Activated naive CD4-positive, alpha-beta T cell (primary cell): ENCODE data around the gene EVA1C.
"Not testable (repeated sequence)": the region's sequence is repeated elsewhere in the genome, so short reads cannot be mapped to it uniquely, and the experiment has no call there.

Experiments used
- DNase-seq, 4 experiments: peaks; one replicate each; lab custom pipeline; 2025; lab: John Stamatoyannopoulos, UW

EVA1C gene

DNA sequence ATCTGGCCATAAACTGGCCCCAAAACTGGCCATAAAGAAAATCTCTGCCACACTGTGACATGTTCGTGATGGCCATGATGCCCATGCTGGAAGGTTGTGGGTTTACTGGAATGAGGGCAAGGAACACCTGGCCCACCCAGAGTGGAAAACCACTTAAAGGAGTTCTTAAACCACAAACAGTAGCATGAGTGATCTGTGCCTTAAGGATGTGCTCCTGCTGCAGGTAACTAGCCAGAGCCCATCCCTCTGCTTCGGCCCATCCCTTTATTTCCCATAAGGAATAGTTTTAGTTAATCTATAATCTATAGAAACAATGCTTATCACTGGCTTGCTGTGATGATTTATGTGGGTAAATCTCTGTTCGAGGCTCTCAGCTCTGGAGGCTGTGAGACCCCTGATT is 50.1 kb downstream of the EVA1C start:
- DNase-seq, result not testable (repeated sequence)

DNA sequence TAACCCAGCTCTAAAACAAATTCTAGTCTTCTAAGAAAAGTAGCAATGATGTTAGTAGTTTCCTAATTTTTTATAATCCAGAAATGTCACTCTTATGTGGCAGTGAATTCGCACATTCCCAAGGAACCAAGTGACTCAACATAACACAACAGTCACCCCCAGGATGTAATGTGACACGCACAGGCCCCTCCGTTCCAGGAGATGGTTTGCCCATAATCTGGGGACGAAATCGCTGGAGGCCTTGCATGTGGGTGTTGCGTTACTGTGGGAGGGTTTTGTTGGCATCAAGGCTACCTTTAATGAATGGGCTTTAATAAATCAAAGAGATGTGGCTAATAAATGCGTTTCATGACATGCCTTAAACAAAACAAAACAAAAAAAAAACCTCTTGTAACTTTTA is 50.9 kb downstream of the EVA1C start:
- DNase-seq, result no peak

DNA sequence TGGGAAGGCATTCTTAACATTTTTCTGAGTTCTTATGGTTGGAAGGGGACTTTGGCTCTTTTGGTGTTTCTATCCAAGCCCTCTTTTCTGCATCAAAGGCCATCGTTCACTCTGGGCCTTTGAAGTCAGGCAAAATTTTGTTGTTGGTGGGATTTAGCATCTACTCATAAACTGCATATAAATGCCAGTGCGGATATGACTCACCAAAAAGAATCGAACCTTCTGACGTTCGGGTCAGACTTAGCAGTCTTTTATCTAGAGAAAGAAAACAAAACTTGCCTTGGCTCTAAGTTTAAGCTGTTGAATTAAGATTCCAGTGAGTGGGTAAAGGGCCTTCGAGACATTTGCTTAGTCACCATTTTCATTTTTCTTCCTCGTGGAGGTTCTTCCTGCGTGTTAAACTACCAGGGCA is 51.4 kb downstream of the EVA1C start:
- DNase-seq, result no peak

DNA sequence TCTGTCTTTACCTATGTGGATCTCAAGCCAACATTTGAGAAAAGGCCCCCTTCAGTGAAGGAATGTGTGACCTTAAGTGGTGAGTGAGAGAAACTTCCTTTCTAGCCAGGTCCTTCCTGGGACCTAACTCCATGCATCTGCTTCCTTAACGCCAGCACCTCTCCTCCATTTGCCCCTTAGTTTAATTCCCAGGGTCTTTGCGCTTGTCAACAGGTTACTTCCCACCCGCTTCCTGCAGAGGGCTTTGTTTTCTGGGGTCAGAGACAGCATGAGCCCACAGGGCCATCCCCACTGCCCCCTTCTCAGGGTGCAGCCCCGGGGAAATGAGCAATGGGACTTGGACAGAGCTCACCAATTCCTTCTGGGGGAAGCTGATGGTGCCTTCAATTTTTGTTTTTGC is 54.8 kb downstream of the EVA1C start:
- no peak for DNase-seq

DNA sequence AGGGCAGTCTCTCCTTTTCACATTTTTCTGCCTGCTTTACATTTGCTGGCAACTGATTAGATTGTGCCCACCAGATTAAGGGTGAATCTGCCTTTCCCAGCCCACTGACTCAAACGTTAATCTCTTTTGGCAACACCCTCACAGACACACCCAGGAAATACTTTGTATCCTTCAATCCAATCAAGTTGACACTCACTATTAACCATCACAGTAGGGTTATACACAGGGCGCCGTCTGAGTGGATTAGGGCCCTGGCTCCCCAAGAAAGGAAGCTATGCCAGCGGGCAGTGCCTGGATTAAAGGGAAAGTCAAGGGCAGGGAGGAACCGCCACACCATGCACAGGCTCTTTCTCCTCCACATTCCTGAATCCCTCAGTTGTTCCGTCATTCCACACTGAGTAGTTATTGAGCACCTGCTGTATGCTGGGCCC is 56.2 kb downstream of the EVA1C start:
- DNase-seq, result no peak

DNA sequence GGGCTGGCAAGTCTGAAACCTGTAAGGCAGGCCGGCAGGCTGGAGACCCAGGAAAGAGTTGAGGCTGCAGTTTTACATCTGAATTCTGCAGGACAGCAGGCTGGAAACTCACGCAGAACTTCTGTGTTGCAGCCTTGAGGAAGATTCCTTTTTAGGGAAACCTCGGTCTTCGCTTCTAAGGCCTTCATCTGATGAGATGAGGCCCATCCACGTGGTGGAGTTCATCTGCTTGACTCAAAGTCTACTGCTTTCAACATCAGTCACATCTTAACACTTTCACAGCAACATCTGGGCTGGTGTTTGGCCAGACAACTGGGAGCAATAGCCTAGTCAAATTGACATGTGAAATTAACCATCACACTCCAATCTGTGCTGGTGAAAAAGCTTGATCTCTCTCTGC is 57.1 kb downstream of the EVA1C start:
- no peak for DNase-seq

DNA sequence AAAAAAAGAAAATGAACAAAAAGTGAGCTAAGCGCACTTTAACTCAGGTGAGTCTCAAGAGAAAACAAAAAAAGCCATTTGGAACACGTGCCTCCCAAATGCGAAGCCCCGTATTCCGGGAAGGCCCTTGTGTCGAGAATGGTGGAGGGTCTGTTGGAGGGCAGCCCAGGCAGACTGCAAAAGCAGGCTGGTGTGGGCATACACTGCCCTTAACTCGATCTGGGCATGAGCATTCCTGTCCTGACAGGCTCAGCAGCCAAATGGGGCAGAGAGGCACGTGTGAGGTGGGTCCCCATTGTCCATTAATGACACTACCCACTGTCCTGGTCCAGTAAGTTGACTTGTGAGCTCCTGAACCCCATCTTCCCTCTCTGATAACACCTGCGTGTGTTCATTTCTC is 57.7 kb downstream of the EVA1C start:
- no peak for DNase-seq

DNA sequence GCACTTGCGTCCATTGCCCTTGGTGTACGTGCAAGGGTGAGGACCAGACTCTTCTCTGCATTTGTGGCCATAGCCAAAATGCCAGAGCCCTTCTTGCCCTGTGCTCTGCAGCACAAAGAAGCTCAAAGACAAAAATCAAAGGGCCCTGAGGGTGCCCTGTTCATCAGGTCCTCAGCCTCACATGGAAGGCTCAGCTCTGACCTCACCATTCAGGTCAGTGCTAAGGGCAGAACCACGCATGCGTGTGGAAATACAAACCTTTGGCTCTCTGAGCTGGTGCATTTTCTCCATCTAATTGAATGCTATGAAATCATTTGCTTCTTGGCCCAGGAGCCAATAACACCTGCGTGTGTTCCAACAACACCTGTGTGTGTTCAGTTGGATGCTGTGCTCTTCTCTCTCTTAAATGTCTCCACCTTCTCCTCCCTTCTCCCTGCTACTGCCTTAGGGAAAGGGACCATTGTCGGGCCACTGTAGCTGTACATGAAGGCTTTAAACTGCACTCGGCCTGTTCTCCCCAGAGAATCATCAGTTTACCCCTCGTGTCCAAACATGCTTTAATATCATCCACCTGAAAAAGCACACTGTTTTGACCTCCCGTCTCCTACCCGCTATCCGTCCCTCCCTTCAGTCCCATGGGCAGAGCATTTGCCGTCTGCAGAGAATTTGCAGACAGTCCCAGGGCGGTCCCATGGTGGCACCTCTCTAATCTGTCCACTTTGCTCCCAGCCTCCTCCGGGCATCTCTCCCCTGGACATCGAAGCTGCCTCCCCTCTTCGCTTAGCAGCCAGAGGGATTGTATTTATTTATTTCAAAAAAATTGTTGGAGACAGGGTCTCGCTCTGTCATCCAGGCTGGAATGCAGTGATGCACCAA is 60.6 kb downstream of the EVA1C start:
- no peak for DNase-seq

DNA sequence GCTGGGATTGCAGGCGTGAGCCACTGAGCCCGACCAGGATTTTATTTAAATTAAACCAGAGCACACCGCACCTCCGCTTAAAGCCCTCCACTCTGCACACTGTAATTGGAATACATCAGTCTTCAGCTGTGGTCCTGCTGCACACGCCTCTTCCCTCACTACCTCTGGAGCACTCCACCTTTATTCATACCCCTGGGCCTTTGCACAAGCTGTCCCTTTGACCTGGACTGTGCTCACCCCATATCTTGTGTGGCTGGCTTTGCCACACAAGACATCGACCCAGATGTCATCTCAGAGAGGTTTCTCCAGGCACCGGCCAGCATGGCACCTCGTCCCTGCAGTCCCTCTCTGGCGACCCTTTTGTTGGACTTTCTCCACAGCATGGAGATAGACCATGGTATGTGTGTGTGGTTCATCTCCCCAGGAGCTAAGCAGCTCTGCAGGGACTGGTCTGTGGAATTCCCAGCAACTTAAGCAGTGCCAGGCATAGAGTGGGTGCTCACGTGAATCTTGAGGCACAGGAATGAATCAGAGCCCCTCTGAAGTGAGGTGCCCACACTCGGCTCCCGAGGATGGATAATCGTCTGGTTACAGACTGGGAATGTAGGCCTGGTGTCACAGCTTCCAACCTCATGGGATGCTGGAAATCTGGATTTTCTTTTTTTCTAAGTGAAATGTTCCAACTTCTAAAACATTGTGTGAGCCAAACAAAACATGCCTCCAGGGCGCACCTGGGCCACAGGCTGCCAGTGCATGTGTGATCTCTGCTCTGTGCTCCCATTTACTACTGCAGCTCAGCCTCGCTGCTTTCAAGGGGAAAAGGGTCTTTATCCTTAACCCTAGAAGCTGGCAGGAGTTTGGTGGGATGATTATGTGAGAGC is 61.9 kb downstream of the EVA1C start:
- DNase-seq, result no peak

DNA sequence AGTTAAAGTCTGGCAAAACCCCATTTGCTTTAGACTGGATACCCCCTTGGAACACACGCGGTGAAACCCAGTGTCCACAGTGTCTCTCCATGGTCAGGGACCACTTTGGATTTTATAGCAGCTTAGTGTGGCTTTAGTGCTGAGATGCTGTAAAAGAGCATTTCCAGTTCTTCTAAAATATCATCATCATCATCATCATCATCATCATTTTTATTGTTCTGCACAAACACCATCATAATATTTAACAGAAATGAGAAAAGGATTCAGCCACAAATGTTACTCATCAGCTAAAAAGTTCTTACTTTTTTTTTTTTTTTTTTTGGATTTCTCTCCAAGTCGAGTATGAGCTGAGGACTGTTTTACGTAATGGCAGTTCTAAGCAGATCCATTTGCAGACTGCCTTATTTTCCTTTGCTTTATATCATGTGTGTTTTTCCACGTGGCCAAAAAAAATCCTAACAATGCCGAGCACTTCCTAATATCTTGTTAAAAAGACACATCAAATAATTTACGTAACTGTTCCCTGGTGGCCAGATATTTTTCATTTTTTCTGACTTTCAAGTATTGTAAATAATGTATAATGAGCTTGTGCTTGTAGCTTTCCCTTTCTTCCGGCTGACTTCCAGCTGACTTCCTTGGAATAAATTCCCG is 62.8 kb downstream of the EVA1C start:
- no peak for DNase-seq

DNA sequence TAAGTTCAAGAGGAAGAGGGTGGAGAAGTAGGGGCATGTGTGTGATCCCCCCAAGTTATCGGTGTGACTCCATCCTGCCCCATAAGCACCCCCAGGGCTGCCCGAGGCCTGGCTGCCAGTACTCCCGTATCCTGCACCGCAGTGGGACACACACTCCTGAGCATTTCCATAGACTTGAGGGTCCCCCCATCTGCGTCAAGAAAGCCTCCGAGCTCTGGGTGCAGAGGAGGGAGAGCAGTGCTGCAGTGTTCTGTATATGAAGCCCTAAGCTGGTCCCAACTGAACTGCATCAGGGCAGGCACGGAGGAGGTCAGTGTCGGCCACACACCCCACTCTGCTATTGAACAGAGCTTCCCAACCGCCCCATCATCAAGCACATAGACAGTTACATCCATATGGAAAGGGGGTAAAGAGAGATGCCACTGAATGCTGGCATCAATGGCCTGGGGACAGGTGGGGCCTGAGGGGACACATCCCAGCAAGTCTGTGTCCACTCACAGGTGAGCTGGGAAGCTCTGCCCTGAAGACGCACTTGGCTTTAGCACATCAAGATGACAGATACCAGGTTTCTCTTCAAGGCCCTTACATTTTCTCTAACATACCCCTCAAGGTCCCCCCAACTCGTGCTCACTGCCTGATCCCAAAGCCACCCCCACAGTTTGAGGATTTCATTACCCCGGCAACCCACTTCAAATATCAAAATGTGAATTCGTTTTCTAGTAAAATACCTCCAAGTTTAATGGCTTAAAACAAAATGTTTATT is 64.3 kb downstream of the EVA1C start:
- DNase-seq, result no peak

DNA sequence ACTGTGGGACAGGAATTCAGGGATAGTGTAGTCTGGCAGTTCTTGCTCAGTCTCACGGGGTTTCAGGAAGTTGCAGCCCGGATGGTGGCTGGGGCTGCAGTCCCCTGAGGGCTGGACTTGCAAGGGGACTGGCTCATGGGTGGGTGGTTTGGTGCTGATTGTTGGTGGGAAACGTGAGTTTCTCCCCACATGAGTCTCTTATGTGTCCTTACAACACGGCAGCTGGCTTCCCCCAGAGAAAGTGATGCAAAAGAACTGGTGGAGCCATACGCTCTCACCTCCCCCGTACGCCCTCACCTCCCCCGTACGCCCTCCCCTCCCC is 64.9 kb downstream of the EVA1C start:
- DNase-seq, result no peak

DNA sequence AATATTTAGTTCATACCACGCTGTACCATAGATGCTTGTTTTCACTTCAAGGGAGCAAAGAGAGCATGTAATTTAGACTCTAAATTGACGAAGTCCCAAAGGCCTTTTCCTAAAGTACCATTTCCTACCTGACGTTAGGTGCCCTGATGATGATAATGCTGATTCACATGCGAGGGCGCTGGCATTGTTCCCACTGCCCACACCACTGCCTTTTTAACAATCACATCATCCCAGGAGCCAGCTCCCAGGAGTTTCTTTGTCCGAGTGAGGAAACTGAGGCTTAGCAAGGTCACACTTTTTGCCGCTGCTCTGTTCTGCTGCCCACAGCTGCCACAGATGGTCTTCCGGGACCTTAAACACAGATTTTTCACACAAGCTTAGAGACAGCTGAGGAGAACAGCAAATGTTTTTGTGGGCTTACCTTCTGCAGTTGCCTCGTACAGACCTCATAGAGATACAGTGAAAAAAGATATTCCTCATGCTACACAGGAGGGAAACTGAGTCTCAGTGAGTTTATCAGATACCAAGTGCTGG is 69.4 kb downstream of the EVA1C start:
- no peak for DNase-seq

DNA sequence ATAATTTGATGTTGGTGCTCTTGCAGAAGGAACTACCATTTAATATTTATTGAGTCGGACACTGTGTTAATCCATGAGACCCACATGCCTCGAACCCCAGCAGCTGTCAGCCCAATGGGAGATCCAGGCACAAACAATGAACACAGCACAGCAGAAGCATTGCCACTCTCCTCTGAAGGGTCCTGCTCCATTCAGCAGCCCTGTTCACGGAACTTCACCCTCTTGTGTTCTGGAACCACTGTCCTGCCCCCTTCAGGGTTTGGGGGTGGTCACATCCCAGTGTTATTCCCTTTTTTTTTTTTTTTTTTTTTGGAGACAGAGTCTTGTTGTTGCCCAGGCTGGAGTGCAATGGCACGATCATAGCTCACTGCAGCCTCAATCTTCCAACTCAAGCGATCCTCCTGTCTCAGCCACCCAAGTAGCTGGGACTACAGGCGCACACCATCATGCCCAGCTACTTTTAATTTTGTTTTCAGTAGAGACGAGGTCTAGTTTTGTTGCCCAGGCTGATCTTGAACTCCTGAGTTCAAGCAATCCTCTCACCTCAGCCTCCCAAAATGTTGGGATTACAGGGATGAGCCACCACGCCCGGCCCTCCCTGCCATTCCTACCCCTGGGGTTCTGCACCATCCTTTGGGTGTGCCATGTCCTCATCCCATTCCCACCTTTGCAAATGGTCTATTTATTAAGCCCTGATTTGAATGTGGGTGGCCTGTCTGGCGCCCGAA is 70.2 kb downstream of the EVA1C start:
- no peak for DNase-seq

DNA sequence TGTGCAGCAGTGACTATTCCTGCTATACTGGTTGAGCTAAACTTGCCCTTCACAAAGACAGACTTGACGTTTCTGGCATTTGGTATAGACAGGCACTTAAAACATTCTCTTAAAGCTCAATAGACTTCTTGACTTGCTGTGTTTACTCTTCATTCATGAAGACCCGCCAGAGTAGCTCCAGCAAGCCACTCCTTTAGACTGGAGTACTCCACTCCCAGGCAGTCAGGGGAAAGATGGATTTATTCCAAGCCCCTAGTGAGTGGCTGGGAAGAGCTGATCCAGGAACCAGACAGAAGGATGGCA is 70.7 kb downstream of the EVA1C start:
- no peak for DNase-seq

DNA sequence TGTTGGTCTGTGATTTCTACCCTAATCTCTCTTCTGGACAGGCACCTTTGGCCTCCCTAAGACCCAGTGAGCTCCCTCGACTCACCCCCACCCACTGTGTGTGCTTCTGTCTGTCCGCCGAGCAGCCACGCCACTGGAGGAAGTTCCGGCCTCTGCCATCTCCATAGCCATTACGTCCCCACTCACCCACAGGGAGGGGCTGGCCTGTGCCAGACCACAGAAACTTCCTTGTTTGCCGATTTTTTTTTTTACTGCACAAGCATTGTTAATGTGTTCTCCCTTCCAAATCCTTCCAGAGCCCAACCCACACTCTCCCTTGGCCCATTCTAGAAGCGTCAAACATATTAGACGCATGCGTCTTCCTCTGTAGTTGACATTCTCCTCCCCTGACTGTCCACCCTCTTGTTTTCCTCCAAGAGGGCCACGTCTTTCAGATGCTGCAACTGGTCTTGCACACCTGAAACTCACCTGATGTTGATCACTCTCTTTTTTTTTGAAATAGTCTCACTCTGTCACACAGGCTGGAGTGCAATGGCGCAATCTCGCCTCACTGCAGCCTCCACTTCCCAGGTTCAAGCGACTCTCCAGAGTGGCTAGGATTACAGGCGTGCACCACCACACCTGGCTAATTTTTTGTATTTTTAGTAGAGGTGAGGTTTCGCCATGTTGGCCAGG is 72.3 kb downstream of the EVA1C start:
- DNase-seq, result no peak

DNA sequence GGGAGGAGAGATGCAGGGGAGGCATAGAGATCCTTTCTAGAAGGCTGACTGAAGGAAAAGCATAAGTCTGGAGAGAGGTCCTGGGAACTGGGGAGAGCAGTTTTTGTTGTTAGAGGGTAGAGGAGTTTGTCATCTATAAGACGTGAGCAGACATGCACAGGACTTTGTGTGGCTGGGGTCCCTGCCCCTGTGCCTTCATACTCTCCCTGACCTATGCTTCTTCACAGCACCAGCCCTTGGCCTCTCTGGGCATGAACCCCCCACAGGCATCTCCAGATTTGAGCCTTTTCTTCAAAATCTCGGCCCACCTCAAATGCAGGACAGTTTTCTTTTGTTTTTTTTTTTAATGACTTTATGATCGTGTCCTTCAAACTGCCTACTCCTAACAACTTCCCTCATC is 79.9 kb downstream of the EVA1C start:
- no peak for DNase-seq

DNA sequence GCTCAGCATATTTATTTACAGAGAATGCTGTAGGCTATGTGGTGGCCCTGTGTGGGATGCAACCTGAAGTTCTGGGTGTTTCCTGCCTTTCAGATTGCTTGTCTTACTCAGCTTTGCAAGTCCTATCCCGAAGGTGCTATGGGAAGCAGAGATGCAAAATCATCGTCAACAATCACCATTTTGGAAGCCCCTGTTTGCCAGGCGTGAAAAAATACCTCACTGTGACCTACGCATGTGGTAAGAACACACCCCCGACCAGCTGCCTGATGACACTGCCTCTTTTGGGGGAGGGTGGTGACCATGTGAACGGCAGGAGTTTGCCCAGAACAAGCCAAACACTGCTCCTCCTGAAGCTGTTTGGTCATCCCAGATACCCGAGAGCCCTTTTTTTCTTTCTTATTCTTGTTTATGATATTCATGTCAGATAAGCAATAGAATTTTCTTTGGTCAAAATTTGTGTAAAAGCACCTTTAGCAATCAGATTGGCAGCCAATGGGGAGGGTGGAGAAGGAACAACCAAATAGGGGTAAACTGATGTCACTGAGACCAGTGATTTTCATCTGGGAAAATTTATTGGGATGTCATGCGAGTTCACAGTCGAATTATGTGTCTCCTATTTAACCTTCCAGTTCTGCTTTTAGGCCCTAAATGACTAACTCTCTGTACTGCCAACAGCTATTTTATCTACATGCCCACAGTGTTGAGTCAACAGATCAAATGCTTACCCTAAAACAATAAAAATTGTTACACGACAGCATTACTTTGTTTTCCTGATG is 82.6 kb downstream of the EVA1C start:
- no peak for DNase-seq

DNA sequence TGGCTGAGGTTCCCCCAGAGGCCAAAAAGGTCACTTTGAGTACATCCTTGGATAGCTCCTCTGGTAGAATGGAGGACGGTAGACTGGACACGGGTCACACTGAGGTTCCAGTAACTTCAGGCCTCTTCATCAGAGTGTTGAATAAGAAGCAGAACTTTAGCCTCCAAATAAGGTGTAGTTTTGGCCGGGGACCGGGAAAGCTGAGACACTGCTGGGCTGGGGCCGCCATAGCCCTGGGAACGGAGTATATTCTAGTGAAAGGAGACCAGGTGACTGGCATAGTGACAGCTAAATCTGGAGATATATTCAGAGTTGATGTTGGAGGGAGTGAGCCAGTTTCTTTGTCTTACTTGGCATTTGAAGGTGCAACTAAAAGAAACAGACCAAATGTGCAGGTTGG is 84.1 kb downstream of the EVA1C start:
- no peak for DNase-seq
